C4-2B (cell line): Measurements from ENCODE around the gene OSTN.

Experiments used
- CTCF ChIP-seq: fragments of 450-650 bp; conservative IDR thresholded peaks from 2 replicates; pipeline ENCODE4 v1.5.1; 2017; ENCODE audit warnings: mild to moderate bottlenecking
- ZFX ChIP-seq: fragments of 450-650 bp; IDR thresholded peaks from 2 replicates; pipeline ENCODE4 v1.6.1; 2017

DNA sequence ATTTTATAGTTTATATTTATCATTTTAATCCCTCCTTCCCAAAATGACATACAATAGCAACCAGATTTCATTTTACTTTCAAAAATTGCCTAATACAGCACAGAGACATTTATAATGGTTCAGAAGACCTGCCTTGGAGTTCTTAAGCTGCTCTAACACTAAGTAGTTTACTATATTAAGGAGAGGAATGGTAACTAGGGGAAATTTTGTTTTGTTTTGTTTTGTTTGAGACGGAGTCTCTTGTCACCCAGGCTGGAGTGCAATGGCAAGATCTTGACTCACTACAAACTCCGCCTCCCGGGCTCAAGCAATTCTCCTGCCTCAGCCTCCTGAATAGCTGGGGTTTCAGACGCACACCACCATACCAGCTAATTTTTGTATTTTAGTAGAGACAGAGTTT, 107.4 kb downstream of the OSTN start:
- TF ChIP-seq CTCF: no peak
- TF ChIP-seq ZFX: no peak
